Measurements from ENCODE around the gene DACH2. TPM values are rescaled to one million over a fixed set of nuclear protein-coding genes. Genes with fewer than 3 reads are reported as not detected.

The DACH2 gene
- total RNA-seq, 2 experiments from 2014 or later = not detected

- Mint-ChIP-seq H3K4me3 (no peak overlapping the region), H3K27me3 (no peaks in the 10 kb centered on the region), H3K9me3 (peaks cover 3% of the 10 kb centered on the region), H3K4me1 (ENCODE audit: low read depth) (no peaks in the 10 kb centered on the region), H3K27ac (no peak overlapping the region), H3K36me3 (ENCODE audit: low read depth) (no peaks in the 10 kb centered on the region)
- Histone ChIP-seq H3K27me3 (ENCODE audit: control insufficient read depth in 1 of 2, insufficient read depth in 2 of 2, low read length in 2 of 2) (no peaks in the 10 kb centered on the region), H3K36me3 (ENCODE audit: insufficient read depth, low read length) (no peaks in the 10 kb centered on the region), H3K9me3 (ENCODE audit: control insufficient read depth in 1 of 2, insufficient read depth in 1 of 2, low read length in 2 of 2) (no peaks in the 10 kb centered on the region), H3K4me3 (ENCODE audit: low read length) (no peak overlapping the region), H3K27ac (ENCODE audit: low read depth in 1 of 2, low read length in 2 of 2) (no peak overlapping the region), H3K4me1 (ENCODE audit: insufficient read depth, low read length) (no peaks in the 10 kb centered on the region)
- POLR2A ChIA-PET = no interaction called here
- ATAC-seq (ENCODE audit: poor library complexity) (no peak), DNase-seq (no peak)
- CTCF ChIA-PET = no interaction called here
- intact Hi-C loops (cut with DNase I, micrococcal nuclease) = no loop called here
- TF ChIP-seq CTCF (IDR thresholded peaks at IDR 0.05) = no peak
These were observed 563.4 kb downstream of the DACH2 start for GRCh38 chrX:86711531-86712180.

- H3K27ac ChIP-seq (ENCODE audit: low read depth in 1 of 2, low read length in 2 of 2) = no peak overlapping the region
- no peaks in the 10 kb centered on the region for H3K36me3 ChIP-seq (ENCODE audit: insufficient read depth, low read length)
- POLR2A ChIA-PET = no interaction called here
- TF ChIP-seq CTCF (IDR thresholded peaks at IDR 0.05) = no peak
- H3K4me1 ChIP-seq (ENCODE audit: insufficient read depth, low read length) = no peaks in the 10 kb centered on the region
- DNase-seq (no peak), ATAC-seq (ENCODE audit: poor library complexity) (no peak)
- H3K9me3 ChIP-seq (ENCODE audit: control insufficient read depth in 1 of 2, insufficient read depth in 1 of 2, low read length in 2 of 2) = no peaks in the 10 kb centered on the region
- no peaks in the 10 kb centered on the region for H3K27me3 Mint-ChIP-seq
- no peaks in the 10 kb centered on the region for H3K27me3 ChIP-seq (ENCODE audit: control insufficient read depth in 1 of 2, insufficient read depth in 2 of 2, low read length in 2 of 2)
- H3K4me3 ChIP-seq (ENCODE audit: low read length) = no peak overlapping the region
- intact Hi-C loops (cut with DNase I, micrococcal nuclease) = no loop called here
- CTCF ChIA-PET = no interaction called here
- no peak overlapping the region for H3K27ac Mint-ChIP-seq
- H3K9me3 Mint-ChIP-seq = peaks cover under 1% of the 10 kb centered on the region
- H3K4me3 Mint-ChIP-seq = no peak overlapping the region
- no peaks in the 10 kb centered on the region for H3K4me1 Mint-ChIP-seq (ENCODE audit: low read depth)
- H3K36me3 Mint-ChIP-seq (ENCODE audit: low read depth) = no peaks in the 10 kb centered on the region
These were observed 566.2 kb downstream of the DACH2 start for GRCh38 chrX:86714441-86714840.

- no peaks in the 10 kb centered on the region for H3K27me3 ChIP-seq (ENCODE audit: control insufficient read depth in 1 of 2, insufficient read depth in 2 of 2, low read length in 2 of 2)
- no peak overlapping the region for H3K27ac Mint-ChIP-seq
- no peaks in the 10 kb centered on the region for H3K27me3 Mint-ChIP-seq
- no peaks in the 10 kb centered on the region for H3K9me3 Mint-ChIP-seq
- H3K36me3 ChIP-seq (ENCODE audit: insufficient read depth, low read length) = no peaks in the 10 kb centered on the region
- peaks cover 0 to 10% of the 10 kb centered on the region in 2 experiments for H3K9me3 ChIP-seq (ENCODE audit: control insufficient read depth in 1 of 2, insufficient read depth in 1 of 2, low read length in 2 of 2)
- H3K4me3 ChIP-seq (ENCODE audit: low read length) = no peak overlapping the region
- ChIA-PET CTCF (no interaction called here), POLR2A (no interaction called here)
- no peaks in the 10 kb centered on the region for H3K4me1 Mint-ChIP-seq (ENCODE audit: low read depth)
- ATAC-seq (ENCODE audit: poor library complexity) = no peak
- H3K4me1 ChIP-seq (ENCODE audit: insufficient read depth, low read length) = no peaks in the 10 kb centered on the region
- no peak for TF ChIP-seq CTCF (IDR thresholded peaks at IDR 0.05)
- H3K4me3 Mint-ChIP-seq = no peak overlapping the region
- no peak overlapping the region for H3K27ac ChIP-seq (ENCODE audit: low read depth in 1 of 2, low read length in 2 of 2)
- H3K36me3 Mint-ChIP-seq (ENCODE audit: low read depth) = no peaks in the 10 kb centered on the region
- intact Hi-C loops (cut with DNase I, micrococcal nuclease) = no loop called here
- no peak for DNase-seq
These were observed 576.0 kb downstream of the DACH2 start for GRCh38 chrX:86724277-86724676.
